ENCODE results near the gene FLNB. TPM values are rescaled to one million over a fixed set of nuclear protein-coding genes. Genes with fewer than 3 reads are reported as not detected.
"Not testable (repeated sequence)": the region's sequence is repeated elsewhere in the genome, so short reads cannot be mapped to it uniquely, and the experiment has no call there.

FLNB gene
- total RNA-seq, 2 experiments from 2014 or later, result 47.7 to 48.0 TPM

DNA sequence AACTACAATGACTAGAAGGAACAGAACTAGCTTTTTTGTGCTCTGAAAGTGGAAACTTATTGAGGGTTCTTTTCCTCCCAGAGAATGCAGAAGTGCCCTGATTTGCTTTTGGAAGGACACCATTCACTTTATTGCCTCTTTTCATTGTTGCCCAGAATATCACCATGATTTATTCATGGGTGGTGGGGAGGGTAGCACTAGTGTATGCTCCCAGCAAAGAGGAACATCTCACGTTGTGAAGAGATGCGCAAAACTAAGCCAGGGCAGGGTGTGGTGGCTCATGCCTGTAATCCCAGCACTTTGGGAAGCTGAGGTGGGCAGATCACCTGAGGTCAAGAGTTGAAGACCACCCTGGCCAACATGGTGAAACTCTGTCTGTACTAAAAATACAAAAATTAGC, 31.4 kb downstream of the FLNB start:
- Mint-ChIP-seq H3K4me3 (no peak overlapping the region), H3K4me1 (ENCODE audit: low read depth) (peaks cover 88% of the 10 kb centered on the region), H3K36me3 (ENCODE audit: low read depth) (peaks cover 3% of the 10 kb centered on the region), H3K27me3 (ENCODE audit: low read depth) (no peaks in the 10 kb centered on the region), H3K27ac (no peak overlapping the region), H3K9me3 (no peaks in the 10 kb centered on the region)
- CTCF ChIA-PET, result interaction anchor here (0.5 to 1.4 kb wide), 3 partner anchors 8 to 333 kb away, joined by 3 to 6 read pairs (median 6); no protein-coding TSS in a partner anchor
- intact Hi-C loops (cut with micrococcal nuclease), result no loop called here
- no peak for DNase-seq

GRCh38 chr3:58041182-58041825, 33.1 kb downstream of the FLNB start:
- intact Hi-C loops (cut with micrococcal nuclease), result no loop called here
- peaks cover 81% of the 10 kb centered on the region for H3K4me1 Mint-ChIP-seq (ENCODE audit: low read depth)
- peaks cover 3% of the 10 kb centered on the region for H3K36me3 Mint-ChIP-seq (ENCODE audit: low read depth)
- no peaks in the 10 kb centered on the region for H3K27me3 Mint-ChIP-seq (ENCODE audit: low read depth)
- H3K9me3 Mint-ChIP-seq, result no peaks in the 10 kb centered on the region
- H3K4me3 Mint-ChIP-seq, result no peak overlapping the region
- DNase-seq, result no peak
- CTCF ChIA-PET, result interaction anchor here (0.6 to 1.1 kb wide), 3 partner anchors 22 to 68 kb away, joined by 3 to 4 read pairs (median 3); no protein-coding TSS in a partner anchor
- H3K27ac Mint-ChIP-seq, result no peak overlapping the region

DNA sequence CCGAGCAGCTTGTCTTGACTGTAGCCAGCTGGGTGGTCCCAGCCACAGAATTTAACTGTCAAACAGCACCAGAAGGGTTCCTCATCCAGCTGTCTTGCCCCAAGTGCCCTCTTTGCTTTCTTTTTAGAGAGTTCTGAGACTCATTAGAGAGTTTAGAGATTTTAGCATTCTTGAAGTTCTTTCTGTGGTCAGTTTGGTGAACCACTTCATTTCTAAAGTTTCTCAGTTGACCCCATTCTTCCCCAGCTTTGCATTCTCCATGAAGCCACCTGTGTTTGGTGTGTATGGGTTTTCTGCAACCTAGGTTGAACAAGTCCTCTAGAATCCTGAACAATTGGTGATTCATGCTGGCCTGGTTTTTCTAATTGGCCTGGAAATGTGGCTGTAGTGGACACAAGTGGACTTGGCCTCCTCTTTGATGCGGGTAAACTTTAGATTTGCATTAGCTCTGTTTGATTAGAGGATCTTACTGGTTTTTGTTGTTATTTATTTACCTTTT, 33.7 kb downstream of the FLNB start:
- H3K4me3 Mint-ChIP-seq, result no peak overlapping the region
- no peaks in the 10 kb centered on the region for H3K27me3 Mint-ChIP-seq (ENCODE audit: low read depth)
- CTCF ChIA-PET, result interaction anchor here (0.6 to 1.1 kb wide), 2 partner anchors 43 to 69 kb away, joined by 3 to 4 read pairs; no protein-coding TSS in a partner anchor
- no peaks in the 10 kb centered on the region for H3K9me3 Mint-ChIP-seq
- H3K4me1 Mint-ChIP-seq (ENCODE audit: low read depth), result peaks cover 78% of the 10 kb centered on the region
- H3K36me3 Mint-ChIP-seq (ENCODE audit: low read depth), result peaks cover 3% of the 10 kb centered on the region
- intact Hi-C loops (cut with micrococcal nuclease), result no loop called here
- H3K27ac Mint-ChIP-seq, result no peak overlapping the region
- DNase-seq, result no peak

GRCh38 chr3:58042947-58043707, 34.9 kb downstream of the FLNB start:
- peaks cover 72% of the 10 kb centered on the region for H3K4me1 Mint-ChIP-seq (ENCODE audit: low read depth)

DNA sequence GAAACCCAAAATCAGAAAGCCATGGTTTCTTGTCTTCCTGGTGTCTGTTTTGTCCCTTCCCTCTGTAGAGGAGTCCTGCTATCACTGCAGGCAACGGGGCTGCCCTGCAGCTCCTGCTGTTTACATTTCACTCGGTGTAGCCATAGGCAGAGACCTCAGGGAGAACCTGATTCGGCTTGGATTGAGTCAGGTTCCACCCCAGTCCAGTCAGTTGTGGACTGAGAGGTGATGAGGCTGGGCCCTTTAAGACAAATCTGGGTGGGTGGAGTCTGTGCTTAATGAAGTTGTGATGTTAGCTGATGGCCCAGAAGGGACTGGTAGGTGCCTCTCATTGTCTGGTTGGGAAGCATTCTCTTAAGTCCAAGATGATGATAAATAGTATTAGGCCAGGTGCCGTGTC, 35.7 kb downstream of the FLNB start:
- Mint-ChIP-seq H3K4me1 (ENCODE audit: low read depth) (peaks cover 72% of the 10 kb centered on the region), H3K27ac (peak overlapping the region; percentile 8), H3K4me3 (no peak overlapping the region), H3K27me3 (ENCODE audit: low read depth) (no peaks in the 10 kb centered on the region), H3K9me3 (no peaks in the 10 kb centered on the region), H3K36me3 (ENCODE audit: low read depth) (no peaks in the 10 kb centered on the region)
- intact Hi-C loops (cut with micrococcal nuclease), result loop anchor here (1.0 kb wide), 1 partner anchor 9 kb away; no protein-coding TSS in a partner anchor
- peak; percentile 30 for DNase-seq
- CTCF ChIA-PET, result interaction anchor here (1.4 kb wide), 1 partner anchor 9 kb away, joined by 3 read pairs; no protein-coding TSS in a partner anchor

More at GRCh38 chr3:58042947-58043707, 34.9 kb downstream of the FLNB start:
- H3K27me3 Mint-ChIP-seq (ENCODE audit: low read depth), result no peaks in the 10 kb centered on the region
- no peak overlapping the region for H3K4me3 Mint-ChIP-seq
- no peak overlapping the region for H3K27ac Mint-ChIP-seq
- no peak for DNase-seq
- no peaks in the 10 kb centered on the region for H3K36me3 Mint-ChIP-seq (ENCODE audit: low read depth)
- H3K9me3 Mint-ChIP-seq, result no peaks in the 10 kb centered on the region
- intact Hi-C loops (cut with micrococcal nuclease), result no loop called here
- CTCF ChIA-PET, result interaction anchor here (0.6 to 1.4 kb wide), 3 partner anchors 8 to 533 kb away, joined by 3 read pairs; no protein-coding TSS in a partner anchor

GRCh38 chr3:58044691-58045483, 36.7 kb downstream of the FLNB start:
- Mint-ChIP-seq H3K9me3 (no peaks in the 10 kb centered on the region), H3K36me3 (ENCODE audit: low read depth) (no peaks in the 10 kb centered on the region), H3K4me1 (ENCODE audit: low read depth) (peaks cover 68% of the 10 kb centered on the region), H3K4me3 (no peak overlapping the region), H3K27me3 (ENCODE audit: low read depth) (no peaks in the 10 kb centered on the region), H3K27ac (no peak overlapping the region)
- intact Hi-C loops (cut with micrococcal nuclease), result loop anchor here (1.0 kb wide), 1 partner anchor 10 kb away; no protein-coding TSS in a partner anchor
- peak; percentile 33 for DNase-seq
- CTCF ChIA-PET, result interaction anchor here (0.6 to 1.6 kb wide), 2 partner anchors 10 to 90 kb away, joined by 3 read pairs; no protein-coding TSS in a partner anchor

DNA sequence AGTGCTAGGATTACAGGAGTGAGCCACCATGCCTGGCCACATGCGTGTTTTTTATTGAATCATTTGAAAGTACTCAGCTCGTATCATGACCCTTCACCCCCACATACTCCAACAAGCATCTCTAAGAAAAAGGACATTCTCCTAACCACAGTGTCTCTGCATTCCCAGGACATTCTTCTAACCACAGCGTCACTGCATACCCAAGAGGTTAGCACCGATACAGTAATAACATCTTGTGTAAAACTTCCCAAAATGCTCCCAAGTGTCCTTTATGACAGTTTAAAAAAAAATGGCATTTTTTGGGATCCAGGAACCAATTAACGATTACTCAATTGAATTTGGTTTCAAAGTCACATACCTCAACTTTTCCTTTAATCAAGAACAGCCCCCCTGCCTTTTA, 39.6 kb downstream of the FLNB start:
- CTCF ChIA-PET, result no interaction called here
- H3K9me3 Mint-ChIP-seq, result no peaks in the 10 kb centered on the region
- intact Hi-C loops (cut with micrococcal nuclease), result no loop called here
- H3K4me3 Mint-ChIP-seq, result no peak overlapping the region
- no peaks in the 10 kb centered on the region for H3K27me3 Mint-ChIP-seq (ENCODE audit: low read depth)
- H3K4me1 Mint-ChIP-seq (ENCODE audit: low read depth), result peaks cover 57% of the 10 kb centered on the region
- H3K27ac Mint-ChIP-seq, result no peak overlapping the region
- no peak for DNase-seq
- no peaks in the 10 kb centered on the region for H3K36me3 Mint-ChIP-seq (ENCODE audit: low read depth)

- no peaks in the 10 kb centered on the region for H3K36me3 Mint-ChIP-seq (ENCODE audit: low read depth)
- DNase-seq, result no peak
- H3K27me3 Mint-ChIP-seq (ENCODE audit: low read depth), result no peaks in the 10 kb centered on the region
- H3K9me3 Mint-ChIP-seq, result no peaks in the 10 kb centered on the region
- peaks cover 54% of the 10 kb centered on the region for H3K4me1 Mint-ChIP-seq (ENCODE audit: low read depth)
- H3K27ac Mint-ChIP-seq, result no peak overlapping the region
- H3K4me3 Mint-ChIP-seq, result no peak overlapping the region
- intact Hi-C loops (cut with micrococcal nuclease), result no loop called here
- CTCF ChIA-PET, result no interaction called here
These were observed 40.1 kb downstream of the FLNB start for GRCh38 chr3:58048301-58048700.

- Mint-ChIP-seq H3K4me1 (ENCODE audit: low read depth) (peaks cover 44% of the 10 kb centered on the region), H3K36me3 (ENCODE audit: low read depth) (no peaks in the 10 kb centered on the region), H3K27me3 (ENCODE audit: low read depth) (no peaks in the 10 kb centered on the region), H3K4me3 (no peak overlapping the region), H3K9me3 (no peaks in the 10 kb centered on the region), H3K27ac (no peak overlapping the region)
- CTCF ChIA-PET, result no interaction called here
- DNase-seq, result no peak
- intact Hi-C loops (cut with micrococcal nuclease), result no loop called here
These were observed 41.0 kb downstream of the FLNB start for GRCh38 chr3:58049143-58049785.

DNA sequence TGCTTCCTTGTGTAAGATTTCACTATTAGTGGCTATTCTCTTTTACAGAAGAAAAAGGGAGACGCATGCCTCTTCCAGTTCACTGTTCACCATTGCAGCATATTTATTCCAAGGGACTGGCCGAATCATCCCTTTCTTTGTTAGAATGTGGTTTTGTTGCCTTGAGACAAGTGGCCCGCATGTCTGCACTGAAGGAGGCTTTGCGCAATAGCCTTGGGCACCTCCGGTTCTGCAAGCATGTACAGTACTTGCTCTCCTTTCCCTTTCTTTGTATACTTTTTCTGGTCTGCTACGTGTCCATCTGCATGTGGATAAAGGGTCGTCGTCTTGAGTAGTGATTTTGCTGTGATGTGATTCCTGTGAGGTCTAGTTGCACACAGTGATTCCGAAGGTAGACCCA, 43.0 kb downstream of the FLNB start:
- Mint-ChIP-seq H3K4me1 (ENCODE audit: low read depth) (peaks cover 32% of the 10 kb centered on the region), H3K36me3 (ENCODE audit: low read depth) (no peaks in the 10 kb centered on the region), H3K4me3 (no peak overlapping the region), H3K27ac (no peak overlapping the region), H3K27me3 (ENCODE audit: low read depth) (no peaks in the 10 kb centered on the region), H3K9me3 (no peaks in the 10 kb centered on the region)
- DNase-seq, result no peak
- intact Hi-C loops (cut with micrococcal nuclease), result no loop called here
- CTCF ChIA-PET, result interaction anchor here (0.6 kb wide), 1 partner anchor 49 kb away, joined by 4 read pairs; no protein-coding TSS in a partner anchor

- DNase-seq; H3K27ac Mint-ChIP-seq; H3K27me3 Mint-ChIP-seq (ENCODE audit: low read depth); H3K36me3 Mint-ChIP-seq (ENCODE audit: low read depth); H3K9me3 Mint-ChIP-seq; H3K4me3 Mint-ChIP-seq; CTCF ChIA-PET: not testable (repeated sequence)
- H3K4me1 Mint-ChIP-seq (ENCODE audit: low read depth), result peaks cover 30% of the 10 kb centered on the region
- intact Hi-C loops (cut with micrococcal nuclease), result loop anchor here (1.0 to 2.0 kb wide), 3 partner anchors 17 to 65 kb away; no protein-coding TSS in a partner anchor
These were observed 43.5 kb downstream of the FLNB start for GRCh38 chr3:58051658-58052261.

Data from activated naive CD4-positive, alpha-beta T cell treated with anti-CD3 and anti-CD28 coated beads for 36 hours (primary cell).